ENCODE results near the gene MT1H.
"Not testable (repeated sequence)": the region's sequence is repeated elsewhere in the genome, so short reads cannot be mapped to it uniquely, and the experiment has no call there.

The MT1H gene

GRCh38 chr16:56669005-56669839 lies at the start of gene MT1H:
TSS of gene MT1H (plus strand) at chr16:56669814. CDS start at chr16:56669885, 71 bp downstream.
- DNase-seq, result no peak
- peaks cover 51% of the 10 kb centered on the region for H3K27me3 ChIP-seq (replicated peaks)
- H3K4me3 ChIP-seq (ENCODE audit: low read depth, low read length), result no peak within 1 kb of the TSS
- H3K36me3 ChIP-seq (replicated peaks), result no peaks in the 10 kb centered on the region
- no peak for TF ChIP-seq CTCF (IDR thresholded peaks at IDR 0.05; ENCODE audit: low read depth, low read length, missing control alignments)
- H3K27ac ChIP-seq, result no peak within 1 kb of the TSS
- in situ Hi-C loops (cut with HindIII; ENCODE audit: low pct_ligation_motif_present, low sequenced_read_pairs), result no loop called here

- no peaks in the 10 kb centered on the region for H3K27me3 ChIP-seq (replicated peaks)
- TF ChIP-seq CTCF (IDR thresholded peaks at IDR 0.05; ENCODE audit: low read depth, low read length, missing control alignments), result no peak
- in situ Hi-C loops (cut with HindIII; ENCODE audit: low pct_ligation_motif_present, low sequenced_read_pairs), result no loop called here
Observed at GRCh38 chr16:56620339-56620897, 49.2 kb upstream of the MT1H start.

GRCh38 chr16:56621665-56622445 lies 47.8 kb upstream of the MT1H start:
- H3K27me3 ChIP-seq (replicated peaks); H3K27ac ChIP-seq; in situ Hi-C loops (cut with HindIII; ENCODE audit: low pct_ligation_motif_present, low sequenced_read_pairs); H3K36me3 ChIP-seq (replicated peaks); H3K4me3 ChIP-seq (ENCODE audit: low read depth, low read length); DNase-seq: not testable (repeated sequence)

More at GRCh38 chr16:56620339-56620897, 49.2 kb upstream of the MT1H start:
- no peak for DNase-seq
- no peak overlapping the region for H3K27ac ChIP-seq
- no peaks in the 10 kb centered on the region for H3K36me3 ChIP-seq (replicated peaks)
- no peak overlapping the region for H3K4me3 ChIP-seq (ENCODE audit: low read depth, low read length)

GRCh38 chr16:56623184-56623583 lies 46.4 kb upstream of the MT1H start:
- H3K27ac ChIP-seq; H3K4me3 ChIP-seq (ENCODE audit: low read depth, low read length); in situ Hi-C loops (cut with HindIII; ENCODE audit: low pct_ligation_motif_present, low sequenced_read_pairs); H3K36me3 ChIP-seq (replicated peaks); H3K27me3 ChIP-seq (replicated peaks); DNase-seq: not testable (repeated sequence)

- no peaks in the 10 kb centered on the region for H3K27me3 ChIP-seq (replicated peaks)
- no peak for DNase-seq
- H3K27ac ChIP-seq, result no peak overlapping the region
- TF ChIP-seq CTCF (IDR thresholded peaks at IDR 0.05; ENCODE audit: low read depth, low read length, missing control alignments), result no peak
- no peaks in the 10 kb centered on the region for H3K36me3 ChIP-seq (replicated peaks)
- in situ Hi-C loops (cut with HindIII; ENCODE audit: low pct_ligation_motif_present, low sequenced_read_pairs), result no loop called here
- no peak overlapping the region for H3K4me3 ChIP-seq (ENCODE audit: low read depth, low read length)
Observed at GRCh38 chr16:56623637-56624036, 46.0 kb upstream of the MT1H start.

GRCh38 chr16:56625140-56625942 lies 44.3 kb upstream of the MT1H start, which contains the start of gene MT1E:
TSS of gene MT1E (plus strand) at chr16:56625781. CDS start at chr16:56625852, 71 bp downstream.
- DNase-seq, result peak; percentile 70
- peak within 1 kb of the TSS; percentile 75 for H3K27ac ChIP-seq
- no peak for TF ChIP-seq CTCF (IDR thresholded peaks at IDR 0.05; ENCODE audit: low read depth, low read length, missing control alignments)
- peak within 1 kb of the TSS; percentile 74 for H3K4me3 ChIP-seq (ENCODE audit: low read depth, low read length)
- in situ Hi-C loops (cut with HindIII; ENCODE audit: low pct_ligation_motif_present, low sequenced_read_pairs), result no loop called here
- H3K36me3 ChIP-seq (replicated peaks), result no peaks in the 10 kb centered on the region
- no peaks in the 10 kb centered on the region for H3K27me3 ChIP-seq (replicated peaks)

All from brain microvascular endothelial cell (primary cell).